Middle frontal gyrus (tissue), 1 donor: ENCODE results near the gene UQCC2.

ENCODE experiments used
- DNase-seq: peaks from one replicate; pipeline ENCODE4 v3.0.0-alpha.2; 2015; ENCODE audit warnings: low spot score; ENCODE audit errors: extremely low spot score

Gene UQCC2

GRCh38 chr6:33711140-33712129 lies at the start of gene UQCC2:
TSS of gene UQCC2 (minus strand) at chr6:33711700. CDS start at chr6:33711686, 14 bp downstream.
- peak; percentile 95 for DNase-seq

- no peak for DNase-seq
These were observed 48.6 kb upstream of the UQCC2 start for GRCh38 chr6:33759887-33760629.

DNA sequence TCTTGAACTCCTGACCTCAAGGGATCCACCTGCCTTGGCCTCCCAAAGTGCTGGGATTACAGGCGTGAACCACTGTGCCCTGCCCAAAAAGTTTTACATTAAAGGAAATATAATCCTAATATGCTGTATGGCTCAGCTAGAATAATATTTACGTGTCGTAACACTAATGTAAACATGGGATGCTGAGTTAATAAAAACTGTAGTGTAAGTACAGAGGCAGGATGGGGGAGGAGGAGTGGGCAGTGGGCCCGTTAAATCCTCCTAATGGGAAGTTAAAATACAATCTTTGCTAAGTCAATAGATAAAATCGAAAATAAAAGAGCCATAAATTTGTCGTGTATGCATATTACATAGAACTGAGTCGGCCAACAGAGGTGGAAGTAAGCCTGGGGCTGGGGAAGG lies 47.3 kb upstream of the UQCC2 start:
- DNase-seq = no peak

- DNase-seq = no peak
These were observed 46.4 kb upstream of the UQCC2 start for GRCh38 chr6:33757906-33758305.

- no peak for DNase-seq
These were observed 45.6 kb upstream of the UQCC2 start for GRCh38 chr6:33757113-33757512.

DNA sequence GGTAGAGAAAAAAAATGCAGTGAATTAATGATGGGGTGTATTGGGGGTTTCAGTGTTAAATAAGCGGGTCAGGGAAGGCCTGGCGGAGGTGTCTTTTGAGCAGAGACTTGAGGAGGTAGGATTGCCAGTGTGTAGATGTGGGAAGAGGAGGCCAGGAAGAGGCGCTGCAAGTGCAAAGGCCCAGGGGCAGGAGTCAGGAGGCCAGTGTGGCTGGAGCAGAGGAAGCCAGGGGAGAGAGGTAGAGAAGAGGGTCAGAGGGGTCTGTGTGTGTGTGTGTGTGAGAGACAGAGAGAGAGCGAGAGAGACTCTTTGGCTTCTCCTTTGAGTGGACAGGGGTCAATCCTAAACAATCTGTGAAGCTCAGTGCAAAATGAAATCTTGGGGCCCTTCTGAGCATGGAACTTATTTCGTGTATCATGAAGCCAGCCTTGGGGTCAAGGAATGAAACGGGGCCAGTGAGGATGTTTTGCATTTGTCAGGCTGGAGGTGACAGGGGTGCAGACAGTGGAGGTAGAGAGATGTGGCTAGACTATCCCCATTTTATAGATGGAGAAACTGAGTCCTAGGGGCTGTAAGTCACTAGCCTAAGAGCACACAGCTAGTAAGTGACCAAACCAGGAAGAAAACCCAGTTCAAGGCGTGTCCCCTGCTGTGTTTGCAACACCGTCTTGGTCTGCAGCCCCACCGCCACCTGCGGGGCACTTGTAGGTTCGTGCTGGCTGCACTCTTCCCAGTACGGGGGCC lies 44.9 kb upstream of the UQCC2 start:
- no peak for DNase-seq

GRCh38 chr6:33755070-33755869 lies 43.8 kb upstream of the UQCC2 start:
- DNase-seq = no peak

DNA sequence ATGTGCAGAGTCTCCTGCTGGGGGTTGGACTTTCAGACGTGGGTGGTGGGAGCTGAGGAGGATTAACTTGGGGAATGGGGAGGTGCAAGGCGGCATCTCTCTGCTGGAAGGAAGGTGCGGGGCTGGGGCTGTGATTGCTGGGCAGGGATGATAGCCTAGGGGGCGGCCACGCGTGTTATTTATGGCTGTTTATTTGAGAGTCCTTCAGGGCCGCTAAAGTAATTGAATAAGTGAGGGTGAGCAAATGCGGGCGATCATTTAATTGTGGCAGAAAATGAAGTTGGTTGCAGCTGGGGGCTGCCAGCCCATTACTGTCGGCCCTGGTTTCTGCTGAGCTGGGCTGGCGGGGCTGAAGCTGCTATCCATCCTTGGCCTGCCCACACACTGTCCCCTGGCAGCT lies 42.7 kb upstream of the UQCC2 start:
- no peak for DNase-seq

- no peak for DNase-seq
These were observed 41.1 kb upstream of the UQCC2 start for GRCh38 chr6:33752646-33753015.

DNA sequence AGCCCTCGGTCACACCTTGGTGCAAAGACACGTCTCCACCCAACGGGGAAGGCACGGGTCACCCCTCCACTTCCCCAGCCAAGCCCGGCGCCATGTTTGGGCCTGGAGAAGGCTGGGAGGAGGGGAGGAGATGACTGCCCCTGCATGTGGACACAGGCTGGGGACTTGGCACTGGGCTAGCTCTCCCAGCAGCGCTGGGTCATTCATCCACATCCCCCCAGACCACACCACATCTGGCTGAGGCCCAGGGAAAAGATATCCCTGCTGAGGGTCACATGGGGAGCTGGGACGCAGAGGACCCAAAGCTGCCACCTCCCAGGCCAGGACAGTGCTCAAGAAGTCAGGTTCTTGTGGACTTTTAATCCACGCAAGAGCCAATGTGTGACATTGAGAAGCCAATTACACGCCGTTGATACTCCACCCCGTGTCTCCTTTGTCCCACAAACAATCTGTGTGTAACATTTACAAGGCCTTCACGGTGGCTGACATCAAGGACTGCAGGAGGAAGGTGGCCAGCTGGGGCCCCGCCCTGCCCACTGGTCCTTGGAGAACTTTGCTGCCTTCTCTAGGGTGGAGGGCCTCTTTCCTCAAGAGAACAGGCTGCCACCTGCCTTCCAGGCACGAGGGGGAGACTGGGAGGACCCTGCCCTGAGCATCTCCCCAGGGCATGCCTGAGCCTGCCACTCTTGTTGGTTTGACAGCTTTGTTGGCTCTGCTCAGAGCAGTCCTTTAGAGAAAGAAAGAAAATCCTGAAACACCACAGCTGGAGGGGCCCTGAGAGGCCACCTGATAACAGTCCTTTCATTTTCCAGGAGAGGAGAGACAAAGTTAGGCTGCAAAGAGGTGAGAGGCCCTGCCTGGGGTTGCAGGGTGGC lies 40.5 kb upstream of the UQCC2 start:
- DNase-seq = no peak

DNA sequence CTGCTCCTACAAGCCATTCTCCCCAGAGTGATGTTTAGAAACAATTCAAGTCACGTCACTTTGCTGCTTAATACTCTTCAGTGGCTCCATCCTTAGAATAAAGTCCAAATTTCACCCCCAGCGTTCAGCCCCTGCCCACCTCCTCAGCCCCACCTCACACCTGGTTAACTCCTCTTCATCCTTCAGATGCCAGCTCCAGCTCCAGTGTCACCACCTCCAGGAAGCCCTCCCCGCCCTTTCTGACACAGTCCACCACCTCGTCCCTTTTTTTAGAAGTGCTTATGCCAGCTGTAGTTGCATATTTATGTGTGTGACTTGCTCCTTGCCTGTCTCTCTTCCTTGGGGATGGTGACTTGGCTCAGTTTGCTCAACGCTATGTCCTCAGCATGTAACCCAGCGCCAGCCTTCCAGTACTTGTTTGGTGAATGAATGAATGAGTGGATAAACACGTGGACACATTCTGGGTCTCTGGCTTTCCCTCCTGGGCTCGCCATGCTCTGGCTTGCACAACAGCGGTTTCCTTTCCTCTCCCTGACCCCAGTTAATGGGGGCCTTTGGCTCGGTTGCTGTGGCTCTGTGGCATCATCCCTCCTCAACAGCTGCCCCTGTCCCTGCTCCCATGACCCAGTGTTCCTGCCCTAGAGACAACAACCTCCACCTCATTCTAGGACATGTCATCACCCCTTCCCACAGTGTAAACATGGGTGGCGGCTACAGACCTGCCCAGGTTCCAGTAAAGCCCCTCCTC lies 38.9 kb upstream of the UQCC2 start:
- no peak for DNase-seq

DNA sequence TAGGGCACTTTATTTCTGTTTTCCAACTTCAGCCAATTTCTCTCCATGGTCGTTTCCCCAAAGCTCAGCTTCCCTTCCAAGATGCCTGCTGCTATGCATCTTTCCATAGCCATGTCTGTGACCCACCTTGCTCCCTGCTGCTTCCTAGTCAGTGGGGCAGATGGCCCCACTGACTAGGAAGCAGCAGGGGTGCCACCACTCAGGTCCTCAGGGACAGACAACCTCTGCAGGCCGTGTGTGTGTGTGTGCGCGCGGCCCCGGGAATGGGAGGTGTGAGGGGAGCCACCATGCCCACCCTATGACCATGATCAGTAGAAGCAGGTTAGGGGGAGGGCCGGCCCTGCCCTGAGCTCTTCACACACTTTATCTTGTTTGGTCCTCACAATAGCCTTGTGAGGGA lies 37.9 kb upstream of the UQCC2 start:
- DNase-seq = no peak

GRCh38 chr6:33748841-33749240 lies 37.3 kb upstream of the UQCC2 start:
- DNase-seq = no peak

DNA sequence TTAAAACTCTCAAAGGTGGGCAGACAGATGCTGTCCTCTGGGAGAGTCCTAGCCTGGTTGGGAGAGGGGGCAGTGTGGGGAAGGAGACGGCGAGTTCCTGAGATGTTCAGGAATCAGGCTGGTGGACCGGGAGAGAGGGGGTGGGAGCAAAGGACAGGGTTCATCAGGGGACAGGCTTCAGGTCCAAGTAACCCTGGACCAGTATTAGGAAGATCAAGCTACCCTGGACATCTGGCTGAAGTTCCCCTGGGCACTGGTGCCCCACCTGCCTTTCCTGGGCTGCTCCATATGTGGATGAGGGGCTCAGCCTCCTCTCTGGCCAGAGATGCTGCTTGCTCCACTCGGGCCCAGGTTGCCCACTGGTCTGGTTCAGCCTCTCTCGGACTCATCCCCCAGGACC lies 36.3 kb upstream of the UQCC2 start:
- no peak for DNase-seq

- peak; percentile 14 for DNase-seq
These were observed 35.2 kb upstream of the UQCC2 start, which contains the start of gene IP6K3 for GRCh38 chr6:33746651-33747100. TSS of gene IP6K3 (minus strand) at chr6:33746905. CDS start at chr6:33735476, 11,429 bp downstream.

- no peak for DNase-seq
These were observed 34.6 kb upstream of the UQCC2 start for GRCh38 chr6:33746036-33746600.

DNA sequence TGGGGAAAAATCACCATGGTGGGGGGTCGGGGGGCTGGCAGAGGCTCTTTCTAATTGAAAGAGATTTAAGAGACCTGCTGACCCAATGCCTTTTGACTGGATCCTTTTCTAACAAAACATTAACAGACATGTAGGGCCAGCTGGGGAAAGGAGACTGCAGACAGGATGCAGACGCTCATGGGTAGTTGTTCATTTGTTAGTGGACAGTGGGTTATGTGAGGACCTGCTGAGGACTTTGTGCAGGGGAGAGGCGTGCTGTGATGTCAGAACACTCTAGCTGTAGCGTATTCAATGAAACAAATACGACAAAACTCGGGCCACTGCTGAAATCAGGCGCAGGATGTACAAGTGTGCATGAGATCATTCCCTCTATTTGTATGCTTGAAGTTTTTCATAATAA lies 34.0 kb upstream of the UQCC2 start:
- no peak for DNase-seq

- no peak for DNase-seq
These were observed 33.5 kb upstream of the UQCC2 start for GRCh38 chr6:33744895-33745546.
